A549 (cell line): ENCODE results near the gene NSMCE1. TPM values are rescaled to one million over a fixed set of nuclear protein-coding genes. Genes with fewer than 3 reads are reported as not detected.

Source experiments
- ATAC-seq, 2 experiments: fragments of 200-7000 bp in 1 of 2; fragments of >200 bp in 1 of 2; cut with Nextera tagmentation in 1 of 2; cut with Tn5 transposase in 1 of 2; 3 replicates each; pipeline versions ENCODE4 v1.8.0 to v1.9.1; 2018 to 2020; ENCODE audit warnings: mild to moderate bottlenecking in 1 of 2, moderate library complexity in 1 of 2
- CTCF ChIA-PET: fragments of 300-600 bp; sonication (Branson Sonifier 250); formaldehyde crosslinking; extraction: SDS; loops from one replicate; lab custom pipeline; 2021; ENCODE audit warnings: antibody characterized with exemption, inconsistent platforms; lab: Yijun Ruan, JAX
- POLR2A ChIA-PET: fragments of 350-600 bp; formaldehyde crosslinking; extraction: SDS; loops from one replicate; lab custom pipeline; 2021; ENCODE audit warnings: antibody characterized with exemption, inconsistent platforms; lab: Yijun Ruan, JAX
- DNase-seq, 2 experiments: peaks; one replicate each; pipeline versions ENCODE4 v3.0.0 to v3.0.0-alpha.2; 2011 to 2016; ENCODE audit warnings: low read depth in 1 of 2, low spot score in 1 of 2
- FAIRE-seq: peaks from 2 replicates; lab custom pipeline; 2011; peaks lifted over from hg19 to GRCh38; lab: Jason Lieb, UNC
- H3K27ac ChIP-seq, 2 experiments: fragments of >200 bp; sonication (Bioruptor Twin); formaldehyde crosslinking; 3 replicates each; pipeline ENCODE4 v1.5.1; 2016 to 2017
- H3K4me1 ChIP-seq: fragments of >200 bp; sonication (Bioruptor Twin); formaldehyde crosslinking; 3 replicates; pipeline ENCODE4 v1.6.1; 2016
- H3K4me2 ChIP-seq: fragments of >200 bp; sonication (Bioruptor Twin); formaldehyde crosslinking; 3 replicates; pipeline ENCODE4 v1.6.1; 2016
- H3K4me3 ChIP-seq: fragments of >200 bp; sonication (Bioruptor Twin); formaldehyde crosslinking; 3 replicates; pipeline ENCODE4 v1.5.1; 2016
- H3K9me3 ChIP-seq: fragments of >200 bp; sonication (Bioruptor Twin); formaldehyde crosslinking; 3 replicates; pipeline ENCODE4 v1.6.1; 2016
- BCL3 ChIP-seq: fragments of >200 bp; sonication (Bioruptor Twin); formaldehyde crosslinking; IDR thresholded peaks from 3 replicates; pipeline ENCODE4 v1.6.1; 2016
- BHLHE40 ChIP-seq: IDR thresholded peaks from 2 replicates; pipeline ENCODE4 v1.6.1; 2012; ENCODE audit warnings: low read depth, low read length, inconsistent platforms
- EHMT2 ChIP-seq: fragments of 200-600 bp; sonication (generic); IDR thresholded peaks from 2 replicates; pipeline ENCODE4 v1.6.1; 2016; ENCODE audit warnings: antibody characterized with exemption, low read depth, mild to moderate bottlenecking, moderate library complexity
- FOSL2 ChIP-seq, 2 experiments: fragments of 450-650 bp in 1 of 2; fragments of >200 bp in 1 of 2; sonication (Bioruptor Twin) in 1 of 2; formaldehyde crosslinking; IDR thresholded peaks; 2 replicates each; pipeline versions ENCODE4 v1.5.0 to v1.6.1; 2016 to 2020; ENCODE audit warnings: mild to moderate bottlenecking in 1 of 2, moderate library complexity in 1 of 2
- FOXS1 ChIP-seq: fragments of 250-450 bp; sonication (Bioruptor Pico); IDR thresholded peaks from 2 replicates; pipeline ENCODE4 v1.5.0; 2020; ENCODE audit warnings: mild to moderate bottlenecking, moderate library complexity
- HOXB13 ChIP-seq: fragments of 250-450 bp; sonication (Bioruptor Pico); IDR thresholded peaks from 2 replicates; pipeline ENCODE4 v1.5.0; 2020; ENCODE audit warnings: low read depth, mild to moderate bottlenecking, moderate library complexity
- JUN ChIP-seq, 2 experiments: fragments of >200 bp; sonication (Bioruptor Twin); formaldehyde crosslinking; IDR thresholded peaks; 2 replicates in 1 of 2; 3 replicates in 1 of 2; pipeline ENCODE4 v1.6.1; 2016 to 2017
- JUNB ChIP-seq: fragments of >200 bp; sonication (Bioruptor Twin); formaldehyde crosslinking; IDR thresholded peaks from 2 replicates; pipeline ENCODE4 v1.6.1; 2016
- MAFK ChIP-seq: fragments of 450-650 bp; IDR thresholded peaks from 2 replicates; pipeline ENCODE4 v1.6.1; 2014; ENCODE audit not compliant: partially characterized antibody
- MAX ChIP-seq: IDR thresholded peaks from 2 replicates; pipeline ENCODE4 v1.6.1; 2012
- MYC ChIP-seq: IDR thresholded peaks from 2 replicates; pipeline ENCODE4 v1.6.1; 2012; ENCODE audit warnings: mild to moderate bottlenecking, inconsistent platforms, low read length, improper control_type of control experiment, borderline replicate concordance
- NPAS2 ChIP-seq: fragments of 250-450 bp; sonication (Bioruptor Pico); IDR thresholded peaks from 2 replicates; pipeline ENCODE4 v1.8.0; 2022; ENCODE audit warnings: mild to moderate bottlenecking, moderate library complexity, borderline replicate concordance
- NR3C1 ChIP-seq: fragments of >200 bp; sonication (Bioruptor Twin); formaldehyde crosslinking; IDR thresholded peaks from 3 replicates; pipeline ENCODE4 v1.6.1; 2017
- POLR2AphosphoS2 ChIP-seq: conservative IDR thresholded peaks from 2 replicates; pipeline ENCODE4 v1.6.1; 2012; ENCODE audit warnings: low read length, improper control_type of control experiment, inconsistent platforms
- SREBF2 ChIP-seq: fragments of 450-650 bp; IDR thresholded peaks from 2 replicates; pipeline ENCODE4 v1.6.1; 2014; ENCODE audit warnings: mild to moderate bottlenecking, moderate library complexity
- USF2 ChIP-seq: fragments of 450-650 bp; IDR thresholded peaks from 2 replicates; pipeline ENCODE4 v1.6.1; 2014; ENCODE audit warnings: antibody characterized with exemption
- WGBS: methylation state at CpG from one replicate; pipeline ENCODE4 v1.1.6; 2017; ENCODE audit errors: missing lambda C conversion rate; 5-methylcytosine and 5-hydroxymethylcytosine counted together
- polyA plus RNA-seq, 4 experiments: library from polyadenylated mRNA; depleted of rRNA in 3 of 4; stranded (reverse); fragments of >200 nt; fragmentation: RNase III in 1 of 4; extraction: RNeasy Plus Mini Kit Qiagen cat#74134 plus additional on column Dnase treatment in 1 of 4; gene quantifications; 2 replicates in 3 of 4; 3 replicates in 1 of 4; pipeline ENCODE4 v1.2.3, GENCODE V29; 2011 to 2017
- TF ChIP-seq, protein P1 (sequence below): fragments of >200 bp; sonication (Bioruptor Twin); formaldehyde crosslinking; IDR thresholded peaks from 2 replicates; pipeline ENCODE4 v1.6.1; 2016
- TF ChIP-seq, protein P2 (sequence below): IDR thresholded peaks from 2 replicates; pipeline ENCODE4 v1.6.1; 2012; ENCODE audit warnings: low read depth, borderline replicate concordance
- TF ChIP-seq, protein P3 (sequence below): fragments of 200-600 bp; sonication (generic); IDR thresholded peaks from 2 replicates; pipeline ENCODE4 v1.6.1; 2016; ENCODE audit warnings: antibody characterized with exemption, mild to moderate bottlenecking, moderate library complexity
- TF ChIP-seq, protein P4 (sequence below): fragments of >200 bp; sonication (Bioruptor Twin); formaldehyde crosslinking; IDR thresholded peaks from 3 replicates; pipeline ENCODE4 v1.5.1; 2016

NSMCE1 gene
- polyA plus RNA-seq, 2 of the 4 experiments (the other 2 are of a cell fraction): 32.0 to 59.9 TPM

DNA sequence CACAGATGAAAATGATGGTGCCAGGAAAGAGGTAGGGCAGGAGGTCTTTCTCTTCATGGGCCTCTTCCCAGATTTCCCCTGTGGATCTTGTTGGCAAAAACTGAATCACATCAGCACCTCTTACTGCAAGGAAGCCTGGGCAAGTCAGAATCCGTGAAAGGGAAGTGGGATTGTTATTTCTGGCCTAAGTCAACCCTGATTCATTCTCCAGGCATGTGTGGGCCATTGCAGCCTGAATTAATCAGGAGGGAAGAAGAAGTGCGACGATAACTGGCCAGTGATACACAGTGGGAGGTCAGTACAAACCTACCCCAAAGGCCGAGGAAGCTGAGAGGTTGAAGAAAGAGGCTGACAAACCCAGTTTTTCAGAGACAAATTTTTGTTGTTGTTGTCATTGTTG, 17.9 kb upstream of the NSMCE1 start (continued):
- TF ChIP-seq BCL3: no peak
- TF ChIP-seq FOXS1 (CRISPR knock-in tag): no peak
- TF ChIP-seq NPAS2: no peak
- no peak for TF ChIP-seq JUN (IDR thresholded peaks at IDR 0.05)
- TF ChIP-seq, protein P1, sequence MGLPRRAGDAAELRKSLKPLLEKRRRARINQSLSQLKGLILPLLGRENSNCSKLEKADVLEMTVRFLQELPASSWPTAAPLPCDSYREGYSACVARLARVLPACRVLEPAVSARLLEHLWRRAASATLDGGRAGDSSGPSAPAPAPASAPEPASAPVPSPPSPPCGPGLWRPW: no peak
- TF ChIP-seq MAFK: no peak
- TF ChIP-seq, protein P2, sequence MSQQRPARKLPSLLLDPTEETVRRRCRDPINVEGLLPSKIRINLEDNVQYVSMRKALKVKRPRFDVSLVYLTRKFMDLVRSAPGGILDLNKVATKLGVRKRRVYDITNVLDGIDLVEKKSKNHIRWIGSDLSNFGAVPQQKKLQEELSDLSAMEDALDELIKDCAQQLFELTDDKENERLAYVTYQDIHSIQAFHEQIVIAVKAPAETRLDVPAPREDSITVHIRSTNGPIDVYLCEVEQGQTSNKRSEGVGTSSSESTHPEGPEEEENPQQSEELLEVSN: peak; percentile 63; the same call in 1 of the 2 replicates
- no peak for TF ChIP-seq FOSL2 (IDR thresholded peaks at IDR 0.05)
- TF ChIP-seq FOSL2 (CRISPR knock-in tag; IDR thresholded peaks at IDR 0.05): peak; percentile 40; the same call in 1 of the 2 replicates
- no peak for TF ChIP-seq MYC
- TF ChIP-seq JUNB: peak; percentile 41
- TF ChIP-seq NR3C1: no peak
- TF ChIP-seq POLR2AphosphoS2: no peak

DNA sequence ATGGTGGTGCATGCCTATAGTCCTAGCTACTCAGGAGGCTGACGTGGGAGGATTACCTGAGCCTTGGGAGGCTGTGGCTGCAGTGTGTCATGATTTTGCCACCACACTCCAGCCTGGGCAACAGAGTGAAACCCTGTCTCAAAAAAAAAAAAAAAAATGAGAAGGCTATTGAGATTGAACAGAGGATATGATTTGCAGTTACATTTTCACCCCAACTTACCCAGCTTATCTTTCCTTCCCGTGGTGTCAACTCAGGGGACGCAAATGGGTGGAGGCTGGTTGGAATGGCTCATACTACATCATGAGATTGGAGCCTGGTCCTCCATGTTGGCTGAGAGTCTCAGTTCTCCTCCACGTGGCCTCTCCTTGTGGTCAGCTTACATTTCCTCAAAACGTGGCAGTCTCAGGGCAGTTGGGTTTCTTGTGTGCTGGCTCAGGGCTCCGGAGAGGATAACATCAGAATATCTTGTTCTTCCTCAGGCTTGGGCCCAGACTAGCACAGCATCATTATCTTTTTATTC, 17.2 kb upstream of the NSMCE1 start:
- no peak overlapping the region for H3K4me3 ChIP-seq
- FAIRE-seq: no peak
- TF ChIP-seq NR3C1: no peak
- TF ChIP-seq, protein P3, sequence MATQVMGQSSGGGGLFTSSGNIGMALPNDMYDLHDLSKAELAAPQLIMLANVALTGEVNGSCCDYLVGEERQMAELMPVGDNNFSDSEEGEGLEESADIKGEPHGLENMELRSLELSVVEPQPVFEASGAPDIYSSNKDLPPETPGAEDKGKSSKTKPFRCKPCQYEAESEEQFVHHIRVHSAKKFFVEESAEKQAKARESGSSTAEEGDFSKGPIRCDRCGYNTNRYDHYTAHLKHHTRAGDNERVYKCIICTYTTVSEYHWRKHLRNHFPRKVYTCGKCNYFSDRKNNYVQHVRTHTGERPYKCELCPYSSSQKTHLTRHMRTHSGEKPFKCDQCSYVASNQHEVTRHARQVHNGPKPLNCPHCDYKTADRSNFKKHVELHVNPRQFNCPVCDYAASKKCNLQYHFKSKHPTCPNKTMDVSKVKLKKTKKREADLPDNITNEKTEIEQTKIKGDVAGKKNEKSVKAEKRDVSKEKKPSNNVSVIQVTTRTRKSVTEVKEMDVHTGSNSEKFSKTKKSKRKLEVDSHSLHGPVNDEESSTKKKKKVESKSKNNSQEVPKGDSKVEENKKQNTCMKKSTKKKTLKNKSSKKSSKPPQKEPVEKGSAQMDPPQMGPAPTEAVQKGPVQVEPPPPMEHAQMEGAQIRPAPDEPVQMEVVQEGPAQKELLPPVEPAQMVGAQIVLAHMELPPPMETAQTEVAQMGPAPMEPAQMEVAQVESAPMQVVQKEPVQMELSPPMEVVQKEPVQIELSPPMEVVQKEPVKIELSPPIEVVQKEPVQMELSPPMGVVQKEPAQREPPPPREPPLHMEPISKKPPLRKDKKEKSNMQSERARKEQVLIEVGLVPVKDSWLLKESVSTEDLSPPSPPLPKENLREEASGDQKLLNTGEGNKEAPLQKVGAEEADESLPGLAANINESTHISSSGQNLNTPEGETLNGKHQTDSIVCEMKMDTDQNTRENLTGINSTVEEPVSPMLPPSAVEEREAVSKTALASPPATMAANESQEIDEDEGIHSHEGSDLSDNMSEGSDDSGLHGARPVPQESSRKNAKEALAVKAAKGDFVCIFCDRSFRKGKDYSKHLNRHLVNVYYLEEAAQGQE: no peak
- TF ChIP-seq SREBF2: no peak
- no peak for TF ChIP-seq EHMT2
- no peak for TF ChIP-seq HOXB13
- TF ChIP-seq BCL3: no peak
- TF ChIP-seq MAX: no peak
- no peak for TF ChIP-seq BHLHE40
- TF ChIP-seq, protein P4, sequence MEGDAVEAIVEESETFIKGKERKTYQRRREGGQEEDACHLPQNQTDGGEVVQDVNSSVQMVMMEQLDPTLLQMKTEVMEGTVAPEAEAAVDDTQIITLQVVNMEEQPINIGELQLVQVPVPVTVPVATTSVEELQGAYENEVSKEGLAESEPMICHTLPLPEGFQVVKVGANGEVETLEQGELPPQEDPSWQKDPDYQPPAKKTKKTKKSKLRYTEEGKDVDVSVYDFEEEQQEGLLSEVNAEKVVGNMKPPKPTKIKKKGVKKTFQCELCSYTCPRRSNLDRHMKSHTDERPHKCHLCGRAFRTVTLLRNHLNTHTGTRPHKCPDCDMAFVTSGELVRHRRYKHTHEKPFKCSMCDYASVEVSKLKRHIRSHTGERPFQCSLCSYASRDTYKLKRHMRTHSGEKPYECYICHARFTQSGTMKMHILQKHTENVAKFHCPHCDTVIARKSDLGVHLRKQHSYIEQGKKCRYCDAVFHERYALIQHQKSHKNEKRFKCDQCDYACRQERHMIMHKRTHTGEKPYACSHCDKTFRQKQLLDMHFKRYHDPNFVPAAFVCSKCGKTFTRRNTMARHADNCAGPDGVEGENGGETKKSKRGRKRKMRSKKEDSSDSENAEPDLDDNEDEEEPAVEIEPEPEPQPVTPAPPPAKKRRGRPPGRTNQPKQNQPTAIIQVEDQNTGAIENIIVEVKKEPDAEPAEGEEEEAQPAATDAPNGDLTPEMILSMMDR: no peak
- TF ChIP-seq POLR2AphosphoS2: no peak
- TF ChIP-seq, protein P1: no peak
- no peak for TF ChIP-seq USF2
- no peak for TF ChIP-seq MYC
- TF ChIP-seq, all 56 proteins: peak for 0
- 82% methylated on average over 6 of the region's 6 CpGs for WGBS
- DNase-seq: no peak
- POLR2A ChIA-PET: interaction anchor here (1.5 kb wide), 1 partner anchor 82 kb away, joined by 4 read pairs; the partner anchor contains the start of gene KDM8
- peaks cover 15% of the 10 kb centered on the region for H3K4me1 ChIP-seq
- no peak; a peak in 1 of 6 replicates for ATAC-seq
- peak overlapping the region; percentile 2 to 70; a peak in 5 of 6 replicates for H3K27ac ChIP-seq
- no peaks in the 10 kb centered on the region for H3K9me3 ChIP-seq
- no peak overlapping the region for H3K4me2 ChIP-seq
- CTCF ChIA-PET: interaction anchor here (2.6 to 5.3 kb wide), 2 partner anchors 51 to 82 kb away, joined by 9 to 23 read pairs; no protein-coding TSS in a partner anchor
